Measurements from ENCODE around the gene SRRM3. TPM values are rescaled to one million over a fixed set of nuclear protein-coding genes. Genes with fewer than 3 reads are reported as not detected.
A peak's percentile ranks its signal among the peaks of the same experiment; 100 is the strongest.
"Not testable (repeated sequence)": the region's sequence is repeated elsewhere in the genome, so short reads cannot be mapped to it uniquely, and the experiment has no call there.

The SRRM3 gene
- polyA plus RNA-seq, 2 of the 4 experiments (the other 2 are of a cell fraction): 2.4 to 7.0 TPM

- no peak overlapping the region for H3K27ac ChIP-seq
- H3K4me1 ChIP-seq: 0 out of 3 replicates have a peak, but pooled peaks cover 2% of the 10 kb centered on the region
- DNase-seq (ENCODE audit: low read depth in 1 of 2, low spot score in 1 of 2) (no peak), ATAC-seq (no peak), FAIRE-seq (no peak)
- no peak overlapping the region for H3K4me2 ChIP-seq
- H3K4me3 ChIP-seq: no peak overlapping the region
- ChIA-PET POLR2A (no interaction called here), CTCF (no interaction called here)
- TF ChIP-seq BHLHE40 (IDR thresholded peaks at IDR 0.05; ENCODE audit: low read depth, low read length) (no peak), NFE2L2 (conservative IDR thresholded peaks at IDR 0.05; ENCODE audit: low read length) (no peak), POLR2AphosphoS2 (conservative IDR thresholded peaks at IDR 0.05; ENCODE audit: low read length) (no peak), RCOR1 (IDR thresholded peaks at IDR 0.05; ENCODE audit: low read depth, low read length) (no peak)
- H3K9me3 ChIP-seq: no peaks in the 10 kb centered on the region
- WGBS (ENCODE audit: missing lambda C conversion rate): 75% methylated on average over 5 of the region's 5 CpGs
Observed at GRCh38 chr7:76151932-76152331, 49.8 kb upstream of the SRRM3 start.

DNA sequence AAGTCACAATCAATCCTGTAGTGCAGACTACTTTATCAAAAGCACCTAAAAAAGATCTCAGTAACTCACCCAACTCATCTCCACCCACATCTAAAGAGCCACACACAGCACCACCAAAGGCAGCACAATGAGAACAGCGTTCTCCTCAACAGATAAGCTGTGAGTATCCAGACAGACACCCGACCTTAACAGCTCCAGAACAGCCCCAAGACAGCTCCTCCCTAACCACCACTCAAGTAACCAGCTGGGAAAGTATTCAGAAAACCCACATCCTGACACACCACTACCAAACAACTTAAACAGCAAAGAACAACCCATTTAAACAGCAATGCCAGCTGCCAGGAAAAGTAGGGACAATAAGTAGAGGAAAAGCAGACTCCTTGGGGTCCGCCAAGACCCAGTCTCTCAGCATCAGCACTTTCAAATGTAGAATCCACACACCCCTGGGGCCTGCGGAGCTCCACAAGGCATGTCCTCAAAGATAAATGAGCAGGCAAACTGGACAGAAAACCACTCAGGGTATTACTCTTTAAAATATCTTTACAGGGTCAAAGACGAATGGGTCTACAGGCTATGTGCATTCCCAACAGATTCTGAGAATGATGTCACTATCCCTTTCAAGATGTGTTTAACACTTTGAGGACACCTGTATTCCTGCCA, 48.0 kb upstream of the SRRM3 start:
- H3K4me3 ChIP-seq; FAIRE-seq; H3K4me2 ChIP-seq; DNase-seq (ENCODE audit: low read depth in 1 of 2, low spot score in 1 of 2); H3K4me1 ChIP-seq; H3K27ac ChIP-seq; POLR2A ChIA-PET; H3K9me3 ChIP-seq; ATAC-seq: not testable (repeated sequence)
- CTCF ChIA-PET: interaction anchor here (1.4 kb wide), 1 partner anchor 13 kb away, joined by 5 read pairs; no protein-coding TSS in a partner anchor
- WGBS (ENCODE audit: missing lambda C conversion rate): 64% methylated on average over 5 of the region's 5 CpGs

GRCh38 chr7:76155938-76156337, 45.8 kb upstream of the SRRM3 start:
- 69% methylated on average over 6 of the region's 6 CpGs for WGBS (ENCODE audit: missing lambda C conversion rate)
- Histone ChIP-seq H3K4me2 (no peak overlapping the region), H3K4me3 (no peak overlapping the region), H3K27ac (no peak overlapping the region), H3K4me1 (0 out of 3 replicates have a peak, but pooled peaks cover 2% of the 10 kb centered on the region), H3K9me3 (no peaks in the 10 kb centered on the region)
- ChIA-PET CTCF (interaction anchor here (0.9 to 1.4 kb wide), 6 partner anchors 11 to 158 kb away, joined by 3 to 10 read pairs (median 3); no protein-coding TSS in a partner anchor), POLR2A (interaction anchor here (1.0 to 1.6 kb wide), 2 partner anchors 11 to 108 kb away, joined by 4 to 6 read pairs; partner anchors contain the start of genes MDH2 and STYXL1)
- FAIRE-seq (no peak), DNase-seq (ENCODE audit: low read depth in 1 of 2, low spot score in 1 of 2) (peak in 1 of 2 experiments; percentile 31), ATAC-seq (peak in 1 of 2 experiments; percentile 40; a peak in 2 of 6 replicates)
- TF ChIP-seq FOSL2 (IDR thresholded peaks at IDR 0.05) (no peak), FOSL2 (CRISPR knock-in tag; IDR thresholded peaks at IDR 0.05) (peak; percentile 29; the same call in 1 of the 2 replicates), CEBPB (IDR thresholded peaks at IDR 0.05) (peak; percentile 53 to 65; a peak in 3 of 4 replicates)
- TF ChIP-seq, protein P1, sequence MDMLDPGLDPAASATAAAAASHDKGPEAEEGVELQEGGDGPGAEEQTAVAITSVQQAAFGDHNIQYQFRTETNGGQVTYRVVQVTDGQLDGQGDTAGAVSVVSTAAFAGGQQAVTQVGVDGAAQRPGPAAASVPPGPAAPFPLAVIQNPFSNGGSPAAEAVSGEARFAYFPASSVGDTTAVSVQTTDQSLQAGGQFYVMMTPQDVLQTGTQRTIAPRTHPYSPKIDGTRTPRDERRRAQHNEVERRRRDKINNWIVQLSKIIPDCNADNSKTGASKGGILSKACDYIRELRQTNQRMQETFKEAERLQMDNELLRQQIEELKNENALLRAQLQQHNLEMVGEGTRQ (IDR thresholded peaks at IDR 0.05): no peak

DNA sequence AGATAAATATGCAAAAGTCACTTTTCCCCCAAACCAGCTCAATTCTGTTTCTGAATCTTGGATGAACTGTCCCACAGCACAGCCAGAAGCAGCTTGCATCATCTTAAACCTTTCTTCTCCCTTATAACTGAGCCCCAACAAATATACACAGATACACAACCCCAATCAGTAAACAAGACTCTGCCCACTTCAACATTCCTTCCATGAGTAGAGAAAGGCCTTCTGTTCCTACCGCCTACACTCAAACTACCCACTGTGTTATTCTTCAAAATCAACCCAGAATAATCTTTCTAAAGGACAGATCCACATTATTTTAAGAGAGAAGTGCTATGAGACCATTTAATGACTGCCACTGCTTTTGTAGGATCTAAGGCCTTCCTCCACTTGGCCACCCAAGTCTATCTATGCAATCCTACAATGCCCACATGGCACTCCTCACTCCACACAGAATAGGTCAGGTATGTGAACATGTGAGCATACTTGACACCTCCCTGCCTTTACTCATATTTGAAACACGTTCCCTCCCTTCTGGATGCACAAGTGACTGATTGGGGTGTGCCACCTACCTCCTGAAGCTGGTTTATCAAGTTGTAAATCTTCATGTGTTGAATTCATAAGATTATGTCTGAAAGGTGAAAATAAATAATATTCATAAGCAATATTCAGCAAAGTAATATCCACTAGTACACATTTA, 44.6 kb upstream of the SRRM3 start:
- H3K27ac ChIP-seq; ATAC-seq; H3K4me1 ChIP-seq; POLR2A ChIA-PET; DNase-seq (ENCODE audit: low read depth in 1 of 2, low spot score in 1 of 2); H3K4me3 ChIP-seq; H3K9me3 ChIP-seq; H3K4me2 ChIP-seq; FAIRE-seq: not testable (repeated sequence)
- CTCF ChIA-PET: interaction anchor here (0.9 kb wide), 1 partner anchor 27 kb away, joined by 3 read pairs; no protein-coding TSS in a partner anchor
- 81% methylated on average over 2 of the region's 2 CpGs for WGBS (ENCODE audit: missing lambda C conversion rate)

- FAIRE-seq; H3K4me1 ChIP-seq; H3K9me3 ChIP-seq; H3K27ac ChIP-seq; H3K4me2 ChIP-seq; ATAC-seq; DNase-seq (ENCODE audit: low read depth in 1 of 2, low spot score in 1 of 2); H3K4me3 ChIP-seq; POLR2A ChIA-PET: not testable (repeated sequence)
- 81% methylated on average over 10 of the region's 10 CpGs for WGBS (ENCODE audit: missing lambda C conversion rate)
- CTCF ChIA-PET: interaction anchor here (0.6 to 1.3 kb wide), 3 partner anchors 20 to 200 kb away, joined by 3 read pairs; no protein-coding TSS in a partner anchor
Observed at GRCh38 chr7:76158416-76158815, 43.3 kb upstream of the SRRM3 start.
